ENCODE data around the gene TFCP2L1.

TFCP2L1 gene

DNA sequence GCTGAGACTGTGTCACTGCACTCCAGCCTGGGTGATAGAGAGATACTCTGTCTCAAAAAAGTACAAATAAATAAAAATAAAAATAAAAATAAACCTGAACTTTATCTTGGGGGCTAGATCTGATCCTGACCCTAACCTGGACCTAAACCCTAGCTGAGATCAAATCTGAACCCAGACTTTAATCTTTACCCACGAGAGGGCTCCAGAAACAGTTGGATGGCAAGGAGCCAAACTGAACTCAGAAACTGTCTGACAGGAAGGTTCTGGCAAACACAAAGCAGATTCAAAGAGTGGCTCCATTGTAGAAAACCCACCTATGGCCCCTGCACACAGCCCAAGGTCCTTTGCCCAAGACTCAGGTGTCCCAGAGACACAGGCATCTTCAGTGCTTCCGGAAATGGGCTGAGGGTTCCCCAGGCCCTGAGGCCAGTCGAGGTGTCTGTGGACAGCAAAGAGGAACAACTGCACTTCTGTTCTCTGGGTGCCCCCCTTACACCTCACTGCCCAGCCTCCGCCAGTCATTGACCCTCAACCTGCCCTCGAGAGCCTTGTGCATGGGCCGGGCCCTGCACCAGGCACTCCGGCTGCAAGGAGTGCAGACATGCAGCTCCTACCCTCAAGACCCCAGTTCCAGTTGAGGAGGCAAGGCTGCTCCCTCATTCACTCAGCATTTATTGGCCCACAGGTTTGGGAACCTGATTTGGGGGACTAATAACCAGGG lies 95.2 kb downstream of the TFCP2L1 start:
- no peak for DNase-seq (ENCODE audit: low read depth)
- TF ChIP-seq, protein P1, sequence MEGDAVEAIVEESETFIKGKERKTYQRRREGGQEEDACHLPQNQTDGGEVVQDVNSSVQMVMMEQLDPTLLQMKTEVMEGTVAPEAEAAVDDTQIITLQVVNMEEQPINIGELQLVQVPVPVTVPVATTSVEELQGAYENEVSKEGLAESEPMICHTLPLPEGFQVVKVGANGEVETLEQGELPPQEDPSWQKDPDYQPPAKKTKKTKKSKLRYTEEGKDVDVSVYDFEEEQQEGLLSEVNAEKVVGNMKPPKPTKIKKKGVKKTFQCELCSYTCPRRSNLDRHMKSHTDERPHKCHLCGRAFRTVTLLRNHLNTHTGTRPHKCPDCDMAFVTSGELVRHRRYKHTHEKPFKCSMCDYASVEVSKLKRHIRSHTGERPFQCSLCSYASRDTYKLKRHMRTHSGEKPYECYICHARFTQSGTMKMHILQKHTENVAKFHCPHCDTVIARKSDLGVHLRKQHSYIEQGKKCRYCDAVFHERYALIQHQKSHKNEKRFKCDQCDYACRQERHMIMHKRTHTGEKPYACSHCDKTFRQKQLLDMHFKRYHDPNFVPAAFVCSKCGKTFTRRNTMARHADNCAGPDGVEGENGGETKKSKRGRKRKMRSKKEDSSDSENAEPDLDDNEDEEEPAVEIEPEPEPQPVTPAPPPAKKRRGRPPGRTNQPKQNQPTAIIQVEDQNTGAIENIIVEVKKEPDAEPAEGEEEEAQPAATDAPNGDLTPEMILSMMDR (conservative IDR thresholded peaks at IDR 0.05; ENCODE audit: control insufficient read depth, insufficient read depth, low read depth, low read length): no peak
- H3K4me3 ChIP-seq (ENCODE audit: control insufficient read depth, low read depth, low read length): no peak overlapping the region

DNA sequence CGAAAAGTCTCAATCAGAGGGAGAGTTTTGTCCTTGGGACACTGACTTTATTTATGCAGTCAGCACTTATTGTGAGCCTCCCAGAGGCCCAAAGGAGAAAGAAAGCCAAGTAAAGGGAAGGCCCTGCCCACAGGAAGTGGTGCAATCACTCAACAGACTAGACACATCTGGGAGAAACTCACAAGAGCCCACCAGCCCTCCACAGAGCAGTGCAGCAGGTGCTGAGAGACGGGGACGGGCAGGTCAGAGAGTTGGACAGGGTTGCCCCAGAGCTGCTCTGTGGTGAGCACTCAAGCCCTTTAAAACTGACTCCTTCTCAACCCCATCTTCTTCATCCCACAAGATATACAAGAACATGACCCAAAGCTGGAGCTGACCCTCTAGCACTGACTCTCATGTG lies 96.0 kb downstream of the TFCP2L1 start:
- TF ChIP-seq, protein P1 (conservative IDR thresholded peaks at IDR 0.05; ENCODE audit: control insufficient read depth, insufficient read depth, low read depth, low read length): no peak
- DNase-seq (ENCODE audit: low read depth): peak; percentile 17
- no peak overlapping the region for H3K4me3 ChIP-seq (ENCODE audit: control insufficient read depth, low read depth, low read length)

DNA sequence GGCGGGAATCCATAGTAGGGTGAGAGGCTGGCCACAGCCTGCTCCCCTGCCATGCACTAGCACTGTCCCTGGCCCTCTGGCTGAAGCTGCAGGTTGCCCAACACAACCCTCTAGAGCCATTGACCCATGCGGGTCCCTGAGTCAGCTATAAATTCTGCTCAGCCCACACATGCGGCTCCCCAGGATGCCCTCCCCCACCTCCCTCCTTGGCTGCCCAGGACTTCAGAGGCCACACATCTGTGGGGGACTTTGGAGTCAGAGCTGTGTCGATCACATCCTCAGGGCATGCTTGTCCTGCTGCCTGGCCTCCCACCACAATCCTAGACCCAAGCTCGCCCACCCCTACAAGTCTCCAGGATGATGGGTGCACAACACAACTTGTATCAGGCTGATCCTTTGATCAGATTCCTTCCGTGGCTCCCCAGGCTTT lies 97.0 kb downstream of the TFCP2L1 start:
- no peak overlapping the region for H3K4me3 ChIP-seq (ENCODE audit: control insufficient read depth, low read depth, low read length)
- DNase-seq (ENCODE audit: low read depth): no peak
- TF ChIP-seq, protein P1 (conservative IDR thresholded peaks at IDR 0.05; ENCODE audit: control insufficient read depth, insufficient read depth, low read depth, low read length): no peak

DNA sequence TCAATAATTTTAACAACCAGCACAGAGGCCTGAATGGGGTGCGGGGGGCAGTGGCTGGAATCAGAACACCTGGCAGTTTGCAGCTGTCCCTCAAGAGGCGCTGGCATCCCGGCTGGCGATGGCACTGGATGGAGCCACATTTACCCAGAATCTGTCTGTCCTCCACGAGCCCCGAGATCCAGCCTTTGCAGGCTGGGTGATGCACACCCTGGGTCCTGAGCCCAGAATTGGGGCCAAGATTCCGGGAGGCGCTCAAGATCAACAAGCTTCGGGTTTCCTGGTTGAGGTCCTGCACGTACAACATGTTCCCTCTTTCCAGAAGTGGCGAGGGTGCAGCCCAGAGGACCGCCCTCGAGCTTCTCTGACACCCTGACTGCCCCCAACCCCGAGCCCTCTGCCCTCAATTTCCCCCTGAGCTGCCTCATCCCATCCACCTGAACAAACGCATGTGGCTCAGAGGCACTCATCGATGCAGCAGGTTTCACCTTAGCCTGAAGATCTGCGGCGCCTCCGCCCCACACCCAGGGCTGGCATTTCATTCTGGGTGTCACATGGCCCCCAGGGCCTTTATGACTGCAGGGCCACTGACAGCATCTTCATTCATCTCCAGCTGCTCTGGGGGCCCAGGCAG lies 97.5 kb downstream of the TFCP2L1 start:
- DNase-seq (ENCODE audit: low read depth): no peak
- H3K4me3 ChIP-seq (ENCODE audit: control insufficient read depth, low read depth, low read length): no peak overlapping the region
- TF ChIP-seq, protein P1 (conservative IDR thresholded peaks at IDR 0.05; ENCODE audit: control insufficient read depth, insufficient read depth, low read depth, low read length): no peak

DNA sequence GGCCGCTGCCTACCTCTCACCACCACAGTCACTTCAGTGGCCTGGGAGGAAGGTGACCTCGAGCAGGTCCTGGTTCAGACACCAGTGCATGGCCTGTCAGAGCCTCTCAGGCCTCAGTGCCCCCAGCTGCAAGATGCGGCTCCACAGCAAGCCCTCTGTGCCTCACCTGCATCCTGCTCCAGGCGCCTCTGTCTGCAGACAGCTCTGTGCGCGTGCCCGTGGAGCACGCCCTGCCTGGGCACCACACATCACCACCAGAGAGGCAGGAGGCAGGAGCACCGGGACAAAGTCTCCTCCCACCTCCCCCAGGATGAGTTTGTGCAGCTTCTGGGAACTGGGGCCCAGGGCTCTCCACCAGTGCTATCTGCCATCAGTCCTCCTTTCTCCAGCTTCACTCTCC lies 98.7 kb downstream of the TFCP2L1 start:
- TF ChIP-seq, protein P1 (conservative IDR thresholded peaks at IDR 0.05; ENCODE audit: control insufficient read depth, insufficient read depth, low read depth, low read length): no peak
- H3K4me3 ChIP-seq (ENCODE audit: control insufficient read depth, low read depth, low read length): no peak overlapping the region
- DNase-seq (ENCODE audit: low read depth): no peak

DNA sequence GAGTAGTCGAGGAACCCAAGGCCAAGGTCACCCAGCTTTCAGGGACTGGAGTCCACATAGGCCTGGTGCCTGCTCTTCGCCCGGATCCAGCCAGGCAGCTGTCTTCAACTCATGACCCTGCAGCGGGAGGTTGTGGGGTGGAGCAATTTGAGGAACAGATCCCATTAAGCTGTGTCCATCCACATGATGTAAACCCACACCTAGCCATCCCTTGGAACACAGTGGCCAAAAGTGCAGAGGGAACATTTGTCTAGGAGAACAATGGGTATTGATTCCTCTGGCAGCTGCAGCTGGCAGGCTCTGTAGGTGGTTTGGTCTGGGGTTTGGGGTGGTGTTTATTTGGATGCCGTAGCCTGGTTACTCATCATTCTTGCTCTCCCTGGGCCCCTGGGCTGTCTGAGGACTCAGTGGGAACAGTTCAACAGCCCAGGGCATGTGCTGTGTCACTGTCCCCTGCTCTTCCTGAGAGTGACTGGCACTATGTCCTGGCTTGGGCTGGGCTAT lies 99.4 kb downstream of the TFCP2L1 start:
- DNase-seq (ENCODE audit: low read depth): no peak
- TF ChIP-seq, protein P1 (conservative IDR thresholded peaks at IDR 0.05; ENCODE audit: control insufficient read depth, insufficient read depth, low read depth, low read length): no peak
- no peak overlapping the region for H3K4me3 ChIP-seq (ENCODE audit: control insufficient read depth, low read depth, low read length)

Measured in fibroblast of mammary gland (primary cell).